Neutrophil (primary cell): ENCODE results near the gene DOLPP1.
"Not testable (repeated sequence)": the region's sequence is repeated elsewhere in the genome, so short reads cannot be mapped to it uniquely, and the experiment has no call there.

ENCODE experiments used
- H3K27ac ChIP-seq: fragments of 200-600 bp; sonication (generic); 2 replicates; pipeline ENCODE4 v1.5.1; 2016; ENCODE audit warnings: mild to moderate bottlenecking, moderate library complexity
- H3K27me3 ChIP-seq: fragments of 200-600 bp; sonication (generic); 2 replicates; pipeline ENCODE4 v1.6.0; 2016; ENCODE audit warnings: mild to moderate bottlenecking
- H3K36me3 ChIP-seq: fragments of 200-600 bp; sonication (generic); 2 replicates; pipeline ENCODE4 v1.5.1; 2017
- H3K4me1 ChIP-seq, 2 experiments: fragments of 200-600 bp in 1 of 2; sonication (generic) in 1 of 2; 1 replicate in 1 of 2; 2 replicates in 1 of 2; pipeline versions ENCODE4 v1.5.1 to v1.6.1; 2013 to 2016; ENCODE audit warnings: low read depth in 1 of 2, low read length in 1 of 2, mild to moderate bottlenecking in 1 of 2, moderate library complexity in 1 of 2; ENCODE audit not compliant: control insufficient read depth in 1 of 2, insufficient read depth in 1 of 2
- H3K4me3 ChIP-seq, 2 experiments: fragments of 200-600 bp in 1 of 2; sonication (generic) in 1 of 2; 1 replicate in 1 of 2; 2 replicates in 1 of 2; pipeline ENCODE4 v1.5.1; 2013 to 2016; ENCODE audit warnings: low read depth in 1 of 2, low read length in 1 of 2, mild to moderate bottlenecking in 1 of 2, moderate library complexity in 1 of 2
- H3K9me3 ChIP-seq: fragments of 200-600 bp; sonication (generic); 2 replicates; pipeline ENCODE4 v1.5.1; 2016
- CTCF ChIP-seq: fragments of 200-600 bp; sonication (generic); IDR thresholded peaks from 2 replicates; pipeline ENCODE4 v1.5.1; 2016; ENCODE audit warnings: antibody characterized with exemption

Gene DOLPP1

GRCh38 chr9:129124506-129125069 lies 43.7 kb downstream of the DOLPP1 start:
- Histone ChIP-seq H3K9me3 (no peaks in the 10 kb centered on the region), H3K36me3 (peaks cover 60% of the 10 kb centered on the region), H3K4me3 (no peak overlapping the region), H3K4me1 (peaks cover 12% of the 10 kb centered on the region in 2 experiments), H3K27me3 (no peaks in the 10 kb centered on the region), H3K27ac (no peak overlapping the region)
- no peak for TF ChIP-seq CTCF

DNA sequence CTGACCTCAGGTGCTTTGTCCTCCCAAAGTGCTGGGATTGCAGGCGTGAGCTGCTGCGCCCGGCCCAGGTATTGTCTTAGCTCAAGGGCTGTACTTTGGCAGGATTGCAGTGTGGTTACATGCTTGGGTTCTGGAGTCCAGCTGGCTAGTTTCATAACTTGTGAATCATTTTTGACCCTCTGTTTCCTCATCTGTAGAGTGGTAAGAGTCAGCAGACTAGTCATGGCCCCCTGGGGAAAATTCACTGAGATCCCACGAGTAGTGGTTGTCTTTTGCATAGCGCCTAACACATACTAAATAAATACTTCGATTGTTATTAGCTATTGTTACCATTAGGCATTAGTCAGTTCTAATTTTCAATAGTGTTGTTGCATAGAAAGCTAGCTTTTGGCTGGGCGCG lies 44.6 kb downstream of the DOLPP1 start:
- H3K27ac ChIP-seq, result no peak overlapping the region

GRCh38 chr9:129126749-129127618 lies 46.1 kb downstream of the DOLPP1 start:
- Histone ChIP-seq H3K27ac (no peak overlapping the region), H3K27me3 (no peaks in the 10 kb centered on the region), H3K4me3 (no peak overlapping the region), H3K9me3 (no peaks in the 10 kb centered on the region), H3K36me3 (peaks cover 51% of the 10 kb centered on the region), H3K4me1 (peaks cover 12 to 17% of the 10 kb centered on the region in 2 experiments)
- no peak for TF ChIP-seq CTCF

More for the DNA sequence above, 44.6 kb downstream of the DOLPP1 start:
- H3K36me3 ChIP-seq, result peaks cover 63% of the 10 kb centered on the region
- peaks cover 12% of the 10 kb centered on the region in 2 experiments for H3K4me1 ChIP-seq
- H3K9me3 ChIP-seq, result no peaks in the 10 kb centered on the region
- H3K4me3 ChIP-seq, result no peak overlapping the region
- no peak for TF ChIP-seq CTCF
- H3K27me3 ChIP-seq, result no peaks in the 10 kb centered on the region

DNA sequence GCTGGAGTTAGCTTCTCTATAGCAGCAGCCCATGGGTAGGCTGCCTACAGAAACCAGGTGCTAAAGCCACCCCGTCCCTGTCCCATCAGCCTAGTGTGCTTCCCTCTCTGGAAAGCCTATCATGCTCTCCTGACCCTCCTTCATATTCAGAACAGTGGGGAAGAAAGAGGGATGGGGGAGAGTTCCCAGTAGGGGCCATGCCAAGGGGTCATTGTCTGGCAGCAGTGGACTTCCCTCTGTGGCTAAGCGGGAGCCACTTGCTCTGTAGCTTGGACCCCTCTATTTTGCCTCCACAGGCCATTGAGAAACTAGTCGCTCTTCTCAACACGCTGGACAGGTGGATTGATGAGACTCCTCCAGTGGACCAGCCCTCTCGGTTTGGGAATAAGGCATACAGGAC lies 47.8 kb downstream of the DOLPP1 start:
- Histone ChIP-seq H3K4me1 (peaks cover 12 to 17% of the 10 kb centered on the region in 2 experiments), H3K27me3 (no peaks in the 10 kb centered on the region), H3K36me3 (peaks cover 46% of the 10 kb centered on the region), H3K27ac (no peak overlapping the region), H3K9me3 (no peaks in the 10 kb centered on the region), H3K4me3 (no peak overlapping the region)
- TF ChIP-seq CTCF, result no peak

DNA sequence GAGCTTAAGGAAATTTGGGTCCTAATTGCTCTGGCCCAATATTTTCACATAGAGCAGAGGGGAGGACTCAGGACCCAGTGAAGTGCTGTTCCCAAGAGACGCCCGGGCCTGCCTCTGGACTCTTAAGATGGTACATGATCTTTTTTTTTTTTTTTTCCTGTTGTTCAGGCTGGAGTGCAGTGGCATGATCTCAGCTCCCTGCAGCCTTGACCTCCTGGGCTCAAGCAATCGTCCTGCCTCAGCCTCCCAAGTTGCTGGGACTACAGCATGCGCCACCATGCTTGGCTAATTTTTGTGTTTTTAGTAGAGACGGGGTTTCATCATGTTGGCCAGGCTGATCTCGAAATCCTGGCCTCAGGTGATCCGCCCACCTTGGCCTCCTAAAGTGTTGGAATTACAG lies 49.4 kb downstream of the DOLPP1 start:
- not testable (repeated sequence) for H3K9me3 ChIP-seq, H3K4me3 ChIP-seq, H3K27ac ChIP-seq, H3K27me3 ChIP-seq
- Histone ChIP-seq H3K4me1 (peaks cover 12 to 17% of the 10 kb centered on the region in 2 experiments), H3K36me3 (peaks cover 46% of the 10 kb centered on the region)

GRCh38 chr9:129130791-129131190 lies 49.9 kb downstream of the DOLPP1 start:
- Histone ChIP-seq H3K9me3 (no peaks in the 10 kb centered on the region), H3K36me3 (peaks cover 46% of the 10 kb centered on the region), H3K4me1 (peaks cover 12 to 17% of the 10 kb centered on the region in 2 experiments), H3K27ac (no peak overlapping the region), H3K27me3 (no peaks in the 10 kb centered on the region), H3K4me3 (no peak overlapping the region)
- TF ChIP-seq CTCF, result no peak
